GM10266 (cell line): ENCODE data around the gene AGAP9.
A peak's percentile ranks its signal among the peaks of the same experiment; 100 is the strongest.
"Not testable (repeated sequence)": the region's sequence is repeated elsewhere in the genome, so short reads cannot be mapped to it uniquely, and the experiment has no call there.

Source experiments
- DNase-seq: peaks from one replicate; pipeline ENCODE4 v3.0.0; 2012; ENCODE audit errors: extremely low spot score
- CTCF ChIP-seq: IDR thresholded peaks from 2 replicates; pipeline ENCODE4 v1.5.1; 2012; ENCODE audit warnings: mild to moderate bottlenecking, low read depth; ENCODE audit not compliant: control insufficient read depth, insufficient read depth; ENCODE audit errors: missing control alignments

AGAP9 gene

GRCh38 chr10:47523475-47523874 lies at the start of gene AGAP9:
Gene AGAP9 (minus strand): TSS chr10:47523638. CDS start chr10:47523526, 112 bp downstream.
- DNase-seq: not testable (repeated sequence)

- DNase-seq: not testable (repeated sequence)
Observed at GRCh38 chr10:47571138-47571912, 47.9 kb upstream of the AGAP9 start.

GRCh38 chr10:47566757-47567156 lies 43.3 kb upstream of the AGAP9 start:
- not testable (repeated sequence) for DNase-seq

GRCh38 chr10:47566108-47566699 lies 42.8 kb upstream of the AGAP9 start:
- DNase-seq: not testable (repeated sequence)

- not testable (repeated sequence) for DNase-seq
Observed at GRCh38 chr10:47565517-47565920, 42.1 kb upstream of the AGAP9 start.

- DNase-seq: not testable (repeated sequence)
Observed at GRCh38 chr10:47564953-47565352, 41.5 kb upstream of the AGAP9 start.

- DNase-seq: not testable (repeated sequence)
Observed at GRCh38 chr10:47564318-47564717, 40.9 kb upstream of the AGAP9 start.

- DNase-seq: not testable (repeated sequence)
Observed at GRCh38 chr10:47560452-47560851, 37.0 kb upstream of the AGAP9 start.

- not testable (repeated sequence) for DNase-seq
Observed at GRCh38 chr10:47559718-47560308, 36.4 kb upstream of the AGAP9 start.

GRCh38 chr10:47558109-47558508 lies 34.7 kb upstream of the AGAP9 start:
- DNase-seq: not testable (repeated sequence)

GRCh38 chr10:47557616-47558015 lies 34.2 kb upstream of the AGAP9 start:
- DNase-seq: not testable (repeated sequence)

GRCh38 chr10:47555334-47555733 lies 31.9 kb upstream of the AGAP9 start:
- not testable (repeated sequence) for DNase-seq

GRCh38 chr10:47554552-47554951 lies 31.1 kb upstream of the AGAP9 start:
- not testable (repeated sequence) for DNase-seq

GRCh38 chr10:47553860-47554247 lies 30.4 kb upstream of the AGAP9 start:
- not testable (repeated sequence) for DNase-seq

- not testable (repeated sequence) for DNase-seq
Observed at GRCh38 chr10:47553214-47553859, 29.9 kb upstream of the AGAP9 start.

GRCh38 chr10:47552719-47553118 lies 29.3 kb upstream of the AGAP9 start:
- DNase-seq: not testable (repeated sequence)
- TF ChIP-seq CTCF: peak; percentile 54

GRCh38 chr10:47547286-47547685 lies 23.8 kb upstream of the AGAP9 start:
- DNase-seq: not testable (repeated sequence)

- DNase-seq: not testable (repeated sequence)
Observed at GRCh38 chr10:47536430-47536829, 13.0 kb upstream of the AGAP9 start.

GRCh38 chr10:47502313-47502712 lies 21.1 kb downstream of the AGAP9 start:
- not testable (repeated sequence) for DNase-seq

GRCh38 chr10:47494226-47494625 lies 29.2 kb downstream of the AGAP9 start:
- not testable (repeated sequence) for DNase-seq
